Dermis microvascular lymphatic vessel endothelial cell (primary cell): ENCODE measurements around the gene TMA7. TPM values are rescaled to one million over a fixed set of nuclear protein-coding genes. Genes with fewer than 3 reads are reported as not detected.
"Not testable (repeated sequence)": the region's sequence is repeated elsewhere in the genome, so short reads cannot be mapped to it uniquely, and the experiment has no call there.

Experiments
- DNase-seq, 2 donors: peaks; one replicate each; pipeline versions ENCODE4 v3.0.0 to v3.0.0-alpha.2; 2010; ENCODE audit warnings: low read depth in 2 of 2
- total RNA-seq: library from RNA; depleted of rRNA; stranded (reverse); fragments of >200 nt; gene quantifications from 2 replicates; pipeline ENCODE4 v1.2.1, GENCODE V29; 2014

The TMA7 gene
- total RNA-seq, 1 donor from 2014 or later: 193 TPM

- DNase-seq: peak; percentile 74 to 87
These were observed 4.1 kb upstream of the TMA7 start for GRCh38 chr3:48435774-48436476.

DNA sequence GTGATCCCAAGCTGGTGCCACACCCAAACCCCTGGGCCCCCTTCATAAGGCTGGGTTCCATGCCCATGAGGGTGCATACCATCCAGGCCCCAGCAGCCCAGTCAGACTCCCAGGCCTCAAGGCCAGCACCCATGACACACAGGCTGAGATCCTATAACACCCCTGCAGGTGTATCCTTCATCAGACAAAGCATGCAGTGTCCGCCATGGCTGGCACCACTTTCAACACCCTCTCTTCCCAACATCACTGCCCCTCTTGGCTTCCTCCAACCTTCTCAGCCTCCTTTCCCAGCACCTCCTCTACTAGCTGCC lies 3.6 kb upstream of the TMA7 start:
- DNase-seq: no peak

- no peak for DNase-seq
These were observed 3.2 kb upstream of the TMA7 start for GRCh38 chr3:48436855-48437254.

DNA sequence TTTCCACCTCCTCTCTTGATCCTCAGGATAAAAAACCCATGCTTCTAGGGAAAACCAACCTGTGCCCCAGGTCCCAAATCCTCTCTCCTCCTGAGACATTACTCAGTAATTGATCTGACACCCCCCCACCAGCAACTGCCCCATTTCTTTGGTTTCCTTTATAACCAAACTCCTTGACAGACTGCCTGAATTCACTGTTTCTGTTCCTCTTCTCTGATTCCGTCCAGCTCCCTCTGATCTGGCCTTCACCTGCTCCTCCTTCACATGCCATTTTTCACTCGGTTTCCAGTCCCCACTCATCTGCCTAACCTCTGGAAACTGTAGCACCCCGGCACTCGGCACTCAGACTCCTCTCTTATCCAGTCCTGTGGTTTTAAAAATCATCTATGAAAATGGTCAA lies 2.2 kb upstream of the TMA7 start:
- no peak for DNase-seq

DNA sequence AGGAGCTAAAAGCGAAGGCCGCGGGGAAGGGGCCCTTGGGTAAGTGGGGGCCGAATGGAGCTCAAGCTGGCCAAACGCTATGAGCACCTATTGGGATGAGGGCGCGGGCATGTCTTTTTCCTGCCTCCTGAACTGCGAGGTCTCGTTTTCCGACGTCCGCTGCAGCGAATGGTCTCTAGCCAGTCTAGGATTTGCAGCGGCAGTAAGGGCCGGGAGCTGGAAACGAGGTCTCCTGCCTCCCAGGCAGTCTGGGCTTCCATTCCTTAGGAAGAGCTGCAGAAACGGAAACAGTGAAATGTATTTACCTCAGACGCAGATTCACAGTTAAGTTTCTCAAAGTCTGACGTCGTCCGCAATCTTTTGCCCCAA lies 517 bp downstream of the TMA7 start:
- peak in 1 of 2 donors; percentile 41 for DNase-seq

GRCh38 chr3:48441940-48442339 lies 1.9 kb downstream of the TMA7 start:
- no peak for DNase-seq

- DNase-seq: no peak
These were observed 5.3 kb downstream of the TMA7 start for GRCh38 chr3:48445277-48445882.

DNA sequence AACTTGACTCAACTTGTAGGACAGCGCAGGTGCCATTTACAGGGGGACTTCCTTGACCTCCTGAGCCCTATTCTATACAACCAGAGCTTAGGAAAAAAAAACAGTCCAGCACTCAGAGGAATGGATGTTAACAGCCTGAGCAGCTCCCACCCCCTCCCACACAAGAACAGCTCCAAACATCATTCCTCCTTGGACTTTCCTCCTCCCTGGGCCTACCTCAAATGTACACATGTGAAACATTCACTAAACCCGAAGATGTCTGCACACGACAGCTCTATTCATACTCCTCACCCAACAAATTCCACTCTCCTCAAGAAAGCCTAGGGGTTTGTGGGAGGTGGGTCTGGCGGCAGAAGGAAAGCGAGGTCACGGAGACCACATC lies 6.0 kb downstream of the TMA7 start:
- no peak for DNase-seq

- peak; percentile 60 to 90 for DNase-seq
These were observed 6.6 kb downstream of the TMA7 start, which contains the start of gene ATRIP for GRCh38 chr3:48446425-48447193. TSS of gene ATRIP (plus strand) at chr3:48446737. CDS start at chr3:48446846, 109 bp downstream.

DNA sequence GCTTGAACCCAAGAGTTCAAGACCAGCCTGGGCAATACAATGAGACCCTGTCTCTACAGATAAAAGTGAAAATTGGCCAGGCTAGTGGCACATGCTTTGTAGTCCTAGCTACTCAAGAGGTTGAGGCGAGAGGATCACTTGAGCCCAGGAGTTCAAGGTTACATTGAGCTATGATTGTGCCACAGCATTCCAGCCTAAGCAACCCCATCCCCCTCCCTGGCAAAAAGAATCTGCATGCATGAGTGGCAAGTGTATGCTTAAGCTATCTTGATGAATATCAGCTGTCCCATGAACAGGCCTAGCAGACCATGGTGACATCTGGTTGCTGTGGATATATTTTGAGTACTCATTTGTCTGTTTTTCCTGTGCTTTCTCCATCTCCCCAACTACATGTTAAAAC lies 11.2 kb downstream of the TMA7 start:
- no peak for DNase-seq

GRCh38 chr3:48456456-48456855 lies 16.4 kb downstream of the TMA7 start:
- no peak for DNase-seq

DNA sequence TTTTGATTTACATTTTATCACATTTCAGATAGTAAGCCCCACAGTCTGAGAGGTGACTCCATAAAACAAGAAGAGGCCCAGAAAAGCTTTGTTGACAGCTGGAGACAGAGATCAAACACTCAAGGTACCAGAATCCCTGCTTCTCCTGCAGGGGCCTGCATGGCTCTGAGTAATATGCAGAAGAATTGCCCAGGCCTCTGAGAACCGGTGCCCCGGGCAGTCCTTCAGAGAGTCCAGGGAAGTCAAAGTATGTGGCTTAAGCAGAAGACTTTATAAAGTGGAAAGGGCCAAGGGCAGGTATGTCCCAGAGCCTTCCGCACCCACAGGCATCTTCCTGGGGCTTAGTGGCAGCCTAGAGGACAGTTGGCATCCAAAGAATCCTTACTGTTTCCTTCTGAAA lies 19.3 kb downstream of the TMA7 start:
- DNase-seq: no peak

DNA sequence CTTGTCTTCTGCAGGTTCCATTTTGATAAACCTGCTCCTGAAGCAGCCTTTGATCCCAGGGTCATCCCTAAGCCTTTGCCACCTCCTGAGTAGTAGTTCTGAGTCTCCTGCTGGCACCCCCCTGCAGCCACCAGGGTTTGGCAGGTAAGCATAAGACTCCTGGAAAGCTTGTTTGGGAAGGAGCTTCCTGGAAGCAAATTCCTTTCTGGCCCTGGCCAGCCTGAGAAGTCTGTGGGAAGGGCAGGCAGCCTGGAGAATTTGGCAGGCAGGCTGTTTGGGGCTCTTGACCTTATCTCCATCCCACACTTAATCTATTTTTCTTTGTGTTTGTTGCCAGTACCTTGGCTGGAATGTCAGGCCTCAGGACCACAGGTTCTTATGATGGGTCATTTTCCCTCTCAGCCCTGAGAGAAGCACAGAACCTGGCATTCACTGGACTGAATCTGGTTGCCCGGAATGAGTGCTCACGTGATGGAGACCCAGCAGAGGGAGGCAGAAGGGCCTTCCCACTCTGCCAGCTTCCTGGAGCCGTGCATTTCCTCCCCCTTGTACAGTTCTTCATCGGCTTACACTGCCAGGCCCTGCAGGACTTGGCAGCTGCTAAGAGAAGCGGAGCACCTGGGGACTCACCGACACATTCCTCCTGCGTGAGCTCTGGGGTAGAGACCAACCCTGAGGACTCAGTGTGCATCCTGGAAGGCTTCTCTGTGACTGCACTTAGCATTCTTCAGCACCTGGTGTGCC lies 19.9 kb downstream of the TMA7 start:
- no peak for DNase-seq

GRCh38 chr3:48460517-48460902 lies 20.5 kb downstream of the TMA7 start:
- no peak for DNase-seq

DNA sequence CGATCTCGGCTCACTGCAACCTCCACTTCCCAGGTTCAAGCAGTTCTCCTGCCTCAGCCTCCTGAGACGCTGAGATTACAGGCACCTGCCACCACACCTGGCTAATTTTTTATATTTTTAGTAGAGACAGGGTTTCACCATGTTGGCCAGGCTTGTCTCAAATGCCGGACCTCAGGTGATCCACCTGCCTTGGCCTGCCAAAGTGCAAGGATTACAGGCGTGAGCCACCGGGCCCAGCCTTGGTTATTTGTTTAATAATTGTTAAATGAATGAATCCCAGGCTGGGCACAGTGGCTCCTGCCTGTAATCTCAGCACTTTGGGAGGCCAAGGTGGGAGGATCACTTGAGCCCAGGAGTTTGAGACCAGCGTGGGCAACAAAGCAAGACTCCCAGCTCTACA lies 21.7 kb downstream of the TMA7 start:
- not testable (repeated sequence) for DNase-seq

DNA sequence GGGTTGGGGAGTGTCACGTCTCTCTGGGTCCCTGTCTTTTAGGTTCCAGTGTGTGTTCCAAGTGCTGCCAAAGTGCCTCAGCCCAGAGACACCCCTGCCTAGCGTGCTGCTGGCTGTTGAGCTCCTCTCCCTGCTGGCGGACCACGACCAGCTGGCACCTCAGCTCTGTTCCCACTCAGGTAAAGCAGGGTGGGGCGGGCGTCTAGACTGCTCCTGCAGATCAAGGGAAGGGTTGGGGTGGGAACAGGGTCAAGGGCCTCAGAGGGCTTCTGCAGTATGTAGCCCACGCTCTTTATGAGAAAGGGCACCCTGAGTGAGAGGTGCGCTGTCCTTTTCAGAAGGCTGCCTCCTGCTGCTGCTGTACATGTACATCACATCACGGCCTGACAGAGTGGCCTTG lies 23.6 kb downstream of the TMA7 start:
- no peak for DNase-seq

- DNase-seq: no peak
These were observed 24.7 kb downstream of the TMA7 start for GRCh38 chr3:48464713-48465221.

GRCh38 chr3:48465237-48465530 lies 25.1 kb downstream of the TMA7 start:
- DNase-seq: no peak

DNA sequence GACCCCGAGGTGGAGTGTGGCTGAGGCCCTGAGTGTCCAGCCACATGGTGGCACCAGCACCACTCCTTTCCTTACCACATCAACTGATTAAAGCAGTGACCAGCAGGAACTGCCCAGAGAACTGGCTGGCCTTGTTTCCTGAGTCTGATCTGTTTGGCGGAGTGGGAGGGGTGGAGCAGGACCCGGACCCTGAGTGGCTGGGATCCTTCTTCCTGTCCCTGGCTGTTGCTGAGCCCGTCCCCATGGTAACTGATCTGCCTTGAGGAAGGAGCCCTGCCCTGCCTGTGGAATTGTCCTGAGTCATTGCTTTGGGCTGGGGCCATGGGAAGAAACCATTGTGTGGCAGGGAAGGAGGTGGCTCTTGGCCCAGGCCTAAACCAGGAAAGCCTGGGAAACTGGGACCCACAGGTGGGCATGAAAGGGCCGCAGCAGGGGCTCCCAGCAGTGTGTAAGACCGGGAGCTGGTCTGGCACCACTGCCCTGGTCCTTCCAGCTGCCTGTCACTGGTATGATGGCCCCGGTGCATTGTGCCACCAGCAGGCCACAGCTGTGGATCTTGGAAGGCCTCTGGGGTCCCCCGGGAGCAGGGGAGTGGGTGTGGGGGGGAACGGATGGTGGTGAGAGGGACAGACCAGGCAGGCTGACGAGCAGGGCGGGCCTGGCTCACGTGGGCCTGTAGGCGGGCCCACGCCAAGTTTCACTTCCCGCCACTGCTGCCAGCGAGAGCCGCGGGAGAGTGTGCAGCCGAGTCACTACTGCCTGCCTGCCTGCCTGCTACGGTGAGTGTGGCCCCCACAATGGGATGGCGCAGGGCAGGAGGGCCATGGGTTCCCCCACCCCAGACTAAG lies 25.7 kb downstream of the TMA7 start:
- peak; percentile 100 for DNase-seq

- peak in 1 of 2 donors; percentile 37 for DNase-seq
These were observed 26.5 kb downstream of the TMA7 start for GRCh38 chr3:48466386-48467109.

DNA sequence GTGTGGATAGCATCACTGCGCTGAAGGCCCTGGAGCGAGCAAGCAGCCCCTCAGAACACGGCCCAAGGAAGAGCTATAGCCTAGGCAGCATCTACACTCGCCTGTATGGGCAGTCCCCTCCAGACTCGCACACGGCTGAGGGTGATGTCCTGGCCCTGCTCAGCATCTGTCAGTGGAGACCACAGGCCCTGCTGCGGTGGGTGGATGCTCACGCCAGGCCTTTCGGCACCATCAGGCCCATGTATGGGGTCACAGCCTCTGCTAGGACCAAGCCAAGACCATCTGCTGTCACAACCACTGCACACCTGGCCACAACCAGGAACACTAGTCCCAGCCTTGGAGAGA lies 27.0 kb downstream of the TMA7 start:
- DNase-seq: no peak
